SK-N-SH (cell line): ENCODE measurements around the gene KIF1A.

Experiments used
- EP300 ChIP-seq, 2 experiments: IDR thresholded peaks; 2 replicates each; pipeline versions ENCODE4 v1.4.0 to v1.6.1; 2012; ENCODE audit warnings: borderline replicate concordance in 1 of 2, low read depth in 1 of 2, low read length in 1 of 2
- POLR2AphosphoS5 ChIP-seq: IDR thresholded peaks from 2 replicates; pipeline ENCODE4 v1.6.1; 2012; ENCODE audit warnings: low read depth, low read length
- RAD21 ChIP-seq: IDR thresholded peaks from 2 replicates; pipeline ENCODE4 v1.6.1; 2012; ENCODE audit warnings: mild to moderate bottlenecking, low read length
- RCOR1 ChIP-seq: fragments of 150-350 bp; IDR thresholded peaks from 2 replicates; pipeline ENCODE4 v1.6.1; 2017; ENCODE audit warnings: antibody characterized with exemption, low read length
- SIN3A ChIP-seq: IDR thresholded peaks from 2 replicates; pipeline ENCODE4 v1.6.1; 2012; ENCODE audit warnings: low read depth, mild to moderate bottlenecking, low read length, moderate library complexity, borderline replicate concordance
- TAF1 ChIP-seq: IDR thresholded peaks from 2 replicates; pipeline ENCODE4 v1.6.1; 2012; ENCODE audit warnings: low read depth, mild to moderate bottlenecking, low read length, moderate library complexity, borderline replicate concordance
- YY1 ChIP-seq: IDR thresholded peaks from 2 replicates; pipeline ENCODE4 v1.4.0; 2012; ENCODE audit warnings: low read depth, mild to moderate bottlenecking
- TF ChIP-seq, protein P1 (sequence below): fragments of 200-600 bp; sonication (generic); IDR thresholded peaks from 2 replicates; pipeline ENCODE4 v1.6.1; 2017; ENCODE audit warnings: antibody characterized with exemption, mild to moderate bottlenecking, moderate library complexity
- TF ChIP-seq, protein P2 (sequence below): fragments of 150-350 bp; IDR thresholded peaks from 2 replicates; pipeline ENCODE4 v1.6.1; 2016; ENCODE audit warnings: mild to moderate bottlenecking, low read depth, low read length
- TF ChIP-seq, protein P3 (sequence below): IDR thresholded peaks from 2 replicates; pipeline ENCODE4 v1.4.0; 2012; ENCODE audit warnings: low read depth
- TF ChIP-seq, protein P4 (sequence below): fragments of 150-350 bp; IDR thresholded peaks from 2 replicates; pipeline ENCODE4 v1.6.1; 2017; ENCODE audit warnings: antibody characterized with exemption, low read length, low read depth, borderline replicate concordance

DNA sequence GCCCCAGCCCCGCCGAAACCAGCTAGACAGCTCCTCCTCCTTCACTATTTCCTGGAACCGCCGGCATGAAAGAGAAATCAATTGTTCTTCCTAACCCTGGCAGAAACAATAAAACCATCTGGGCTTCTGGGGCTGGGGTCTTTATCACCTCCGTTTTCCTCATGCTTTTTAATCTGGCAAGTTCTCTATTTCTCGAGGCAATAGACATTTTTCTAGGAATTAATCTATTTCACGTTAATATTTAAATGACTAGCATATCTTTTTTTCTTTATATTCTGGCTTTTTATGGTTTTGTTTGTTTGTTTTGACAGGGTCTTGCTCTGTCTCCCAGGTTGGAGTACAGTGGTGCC lies 1.4 kb upstream of the KIF1A start:
- TF ChIP-seq, protein P1, sequence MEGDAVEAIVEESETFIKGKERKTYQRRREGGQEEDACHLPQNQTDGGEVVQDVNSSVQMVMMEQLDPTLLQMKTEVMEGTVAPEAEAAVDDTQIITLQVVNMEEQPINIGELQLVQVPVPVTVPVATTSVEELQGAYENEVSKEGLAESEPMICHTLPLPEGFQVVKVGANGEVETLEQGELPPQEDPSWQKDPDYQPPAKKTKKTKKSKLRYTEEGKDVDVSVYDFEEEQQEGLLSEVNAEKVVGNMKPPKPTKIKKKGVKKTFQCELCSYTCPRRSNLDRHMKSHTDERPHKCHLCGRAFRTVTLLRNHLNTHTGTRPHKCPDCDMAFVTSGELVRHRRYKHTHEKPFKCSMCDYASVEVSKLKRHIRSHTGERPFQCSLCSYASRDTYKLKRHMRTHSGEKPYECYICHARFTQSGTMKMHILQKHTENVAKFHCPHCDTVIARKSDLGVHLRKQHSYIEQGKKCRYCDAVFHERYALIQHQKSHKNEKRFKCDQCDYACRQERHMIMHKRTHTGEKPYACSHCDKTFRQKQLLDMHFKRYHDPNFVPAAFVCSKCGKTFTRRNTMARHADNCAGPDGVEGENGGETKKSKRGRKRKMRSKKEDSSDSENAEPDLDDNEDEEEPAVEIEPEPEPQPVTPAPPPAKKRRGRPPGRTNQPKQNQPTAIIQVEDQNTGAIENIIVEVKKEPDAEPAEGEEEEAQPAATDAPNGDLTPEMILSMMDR, result no peak
- TF ChIP-seq, protein P2, sequence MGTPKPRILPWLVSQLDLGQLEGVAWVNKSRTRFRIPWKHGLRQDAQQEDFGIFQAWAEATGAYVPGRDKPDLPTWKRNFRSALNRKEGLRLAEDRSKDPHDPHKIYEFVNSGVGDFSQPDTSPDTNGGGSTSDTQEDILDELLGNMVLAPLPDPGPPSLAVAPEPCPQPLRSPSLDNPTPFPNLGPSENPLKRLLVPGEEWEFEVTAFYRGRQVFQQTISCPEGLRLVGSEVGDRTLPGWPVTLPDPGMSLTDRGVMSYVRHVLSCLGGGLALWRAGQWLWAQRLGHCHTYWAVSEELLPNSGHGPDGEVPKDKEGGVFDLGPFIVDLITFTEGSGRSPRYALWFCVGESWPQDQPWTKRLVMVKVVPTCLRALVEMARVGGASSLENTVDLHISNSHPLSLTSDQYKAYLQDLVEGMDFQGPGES, result no peak
- TF ChIP-seq RCOR1 (no peak), YY1 (no peak), TAF1 (no peak), EP300 (IDR thresholded peaks at IDR 0.05; ENCODE audit: borderline replicate concordance in 1 of 2, low read depth in 1 of 2, low read length in 1 of 2) (no peak), RAD21 (no peak), POLR2AphosphoS5 (no peak), SIN3A (no peak)
- TF ChIP-seq, protein P3, sequence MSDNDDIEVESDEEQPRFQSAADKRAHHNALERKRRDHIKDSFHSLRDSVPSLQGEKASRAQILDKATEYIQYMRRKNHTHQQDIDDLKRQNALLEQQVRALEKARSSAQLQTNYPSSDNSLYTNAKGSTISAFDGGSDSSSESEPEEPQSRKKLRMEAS, result no peak
- TF ChIP-seq, protein P4, sequence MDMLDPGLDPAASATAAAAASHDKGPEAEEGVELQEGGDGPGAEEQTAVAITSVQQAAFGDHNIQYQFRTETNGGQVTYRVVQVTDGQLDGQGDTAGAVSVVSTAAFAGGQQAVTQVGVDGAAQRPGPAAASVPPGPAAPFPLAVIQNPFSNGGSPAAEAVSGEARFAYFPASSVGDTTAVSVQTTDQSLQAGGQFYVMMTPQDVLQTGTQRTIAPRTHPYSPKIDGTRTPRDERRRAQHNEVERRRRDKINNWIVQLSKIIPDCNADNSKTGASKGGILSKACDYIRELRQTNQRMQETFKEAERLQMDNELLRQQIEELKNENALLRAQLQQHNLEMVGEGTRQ, result no peak
